GM15510 (cell line): ENCODE data around the gene SLC24A4.

Source experiments
- POLR2A ChIP-seq: IDR thresholded peaks from 3 replicates; pipeline ENCODE4 v1.6.1; 2011; ENCODE audit warnings: borderline replicate concordance; ENCODE audit not compliant: insufficient read length; ENCODE audit errors: extremely low read depth

The SLC24A4 gene

DNA sequence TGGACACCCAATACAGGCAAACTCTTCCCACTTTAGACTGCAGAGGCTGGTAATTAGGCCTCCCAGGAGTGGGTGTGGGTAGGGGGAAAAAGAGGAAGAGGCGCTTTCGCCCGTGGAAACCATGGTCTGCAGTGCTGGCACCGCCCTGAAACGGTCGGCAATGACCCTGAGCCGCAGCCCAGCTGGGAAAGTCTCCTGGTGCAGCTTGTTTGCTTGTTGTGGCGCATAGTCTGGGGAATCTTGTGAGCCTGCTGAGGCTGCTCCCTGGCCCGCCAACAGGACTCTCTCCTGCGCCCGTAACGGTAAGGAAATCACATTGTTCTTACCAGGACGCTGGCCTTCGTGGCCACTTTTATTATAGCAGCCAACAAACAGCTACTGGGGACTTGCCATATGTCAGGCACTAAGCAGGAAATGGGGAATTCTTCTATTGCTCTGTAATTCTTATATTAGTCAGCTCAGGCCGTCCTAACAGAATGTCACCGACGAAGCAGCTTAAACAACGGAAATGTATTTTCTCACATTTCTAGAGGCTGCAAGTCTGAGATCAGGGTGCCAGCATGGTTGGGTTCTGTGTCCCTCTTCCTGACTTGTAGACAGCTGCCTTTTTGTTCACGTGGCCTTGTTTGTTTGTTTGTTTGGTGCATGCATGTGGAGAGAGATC lies 138.1 kb downstream of the SLC24A4 start:
- no peak for TF ChIP-seq POLR2A

DNA sequence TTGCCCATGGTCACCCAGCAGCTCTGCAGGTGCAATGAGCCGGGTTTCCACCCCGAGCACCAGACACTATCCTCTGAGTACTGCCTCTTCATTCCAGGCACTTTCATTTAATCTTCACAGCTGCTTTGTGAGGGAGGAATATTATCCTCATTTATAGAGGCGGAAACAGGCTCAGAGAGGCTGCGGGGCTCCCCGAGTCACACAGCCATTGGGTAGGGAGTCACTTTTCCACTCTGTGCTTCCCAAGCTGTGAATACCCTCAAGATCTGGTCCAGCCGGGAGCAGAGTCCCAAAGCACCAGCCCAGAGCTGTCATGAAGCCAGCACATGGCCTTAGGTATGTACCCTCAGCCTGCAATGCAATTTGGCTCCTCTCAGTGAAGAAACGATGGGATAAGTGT lies 138.9 kb downstream of the SLC24A4 start:
- TF ChIP-seq POLR2A = no peak

DNA sequence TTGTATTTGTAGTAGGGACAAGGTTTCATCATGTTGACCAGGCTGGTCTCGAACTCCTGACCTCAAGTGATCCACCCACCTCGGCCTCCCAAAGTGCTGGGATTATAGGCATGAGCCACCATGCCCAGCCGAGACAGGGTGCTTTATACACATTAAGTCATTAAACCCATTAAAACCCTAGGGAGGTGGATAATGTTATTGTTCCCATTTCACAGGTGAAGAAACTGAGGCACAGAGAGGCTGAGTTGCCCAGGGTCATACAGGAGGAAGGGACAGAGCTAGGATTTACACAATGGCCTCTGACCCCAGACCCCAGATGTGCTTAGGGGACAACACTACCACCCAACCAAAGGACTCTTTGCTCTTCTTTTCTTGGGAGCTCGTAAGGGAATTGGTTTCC lies 139.6 kb downstream of the SLC24A4 start:
- TF ChIP-seq POLR2A = no peak

DNA sequence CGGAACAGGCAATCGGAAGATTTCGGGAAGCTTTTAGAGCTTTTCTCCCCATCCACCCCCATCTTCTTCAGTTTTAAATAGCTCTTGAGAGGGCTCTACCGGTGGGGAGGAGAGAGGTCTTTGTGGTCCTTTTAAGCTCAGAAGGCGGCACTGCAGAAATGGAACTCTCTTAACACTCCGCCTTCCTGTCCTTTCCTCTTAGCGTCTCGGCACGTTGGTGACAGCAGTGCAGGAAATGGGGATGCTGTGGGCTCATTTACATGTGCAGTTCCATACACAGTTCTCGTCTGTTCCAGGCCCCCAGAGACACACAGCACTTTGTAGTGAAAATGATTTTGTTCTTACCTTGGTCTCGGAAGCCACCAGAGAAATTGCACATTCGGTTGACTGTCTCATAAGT lies 140.2 kb downstream of the SLC24A4 start:
- TF ChIP-seq POLR2A = no peak

- TF ChIP-seq POLR2A = no peak
These were observed 141.2 kb downstream of the SLC24A4 start for GRCh38 chr14:92464156-92464555.

GRCh38 chr14:92464716-92465115 lies 141.8 kb downstream of the SLC24A4 start:
- TF ChIP-seq POLR2A = no peak

DNA sequence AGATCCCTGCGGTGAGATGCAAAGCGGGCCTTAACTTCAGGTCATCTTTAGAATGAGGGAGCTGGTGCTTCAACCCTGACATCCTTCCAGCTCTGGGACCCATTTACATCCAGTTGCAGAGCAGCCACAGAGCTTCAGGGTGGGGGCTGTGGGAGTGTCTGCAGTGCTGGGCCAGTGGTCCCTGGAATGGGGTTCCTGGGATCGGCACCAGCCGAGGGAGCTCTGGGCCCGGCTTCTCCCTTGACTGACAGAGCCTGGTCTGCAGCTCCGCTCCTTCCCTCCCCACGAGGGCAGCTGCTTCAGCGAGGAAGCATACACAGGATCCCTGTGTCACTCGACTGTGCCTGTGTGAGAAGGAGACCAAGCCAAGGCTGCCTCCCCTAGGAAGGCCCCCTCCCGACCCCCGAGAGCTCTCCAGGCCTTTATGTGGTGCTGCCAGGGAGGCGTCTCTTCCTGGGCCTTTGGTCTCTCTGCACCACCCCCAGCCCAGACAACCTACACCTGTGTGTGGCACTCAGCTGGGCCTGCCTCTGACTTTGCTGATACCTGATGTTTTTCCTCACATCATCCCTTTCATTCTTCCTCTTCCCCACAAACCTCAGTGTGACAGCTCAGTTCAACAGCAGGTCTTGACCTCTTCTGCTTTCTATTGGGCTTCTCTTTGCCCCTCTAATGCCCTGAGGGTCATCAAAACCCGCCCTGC lies 142.5 kb downstream of the SLC24A4 start:
- no peak for TF ChIP-seq POLR2A

- TF ChIP-seq POLR2A = no peak
These were observed 143.1 kb downstream of the SLC24A4 start for GRCh38 chr14:92466059-92466458.

GRCh38 chr14:92469515-92469914 lies 146.6 kb downstream of the SLC24A4 start:
- no peak for TF ChIP-seq POLR2A

- TF ChIP-seq POLR2A = no peak
These were observed 147.2 kb downstream of the SLC24A4 start for GRCh38 chr14:92470215-92470614.

- TF ChIP-seq POLR2A = no peak
These were observed 147.8 kb downstream of the SLC24A4 start for GRCh38 chr14:92470811-92471210.

DNA sequence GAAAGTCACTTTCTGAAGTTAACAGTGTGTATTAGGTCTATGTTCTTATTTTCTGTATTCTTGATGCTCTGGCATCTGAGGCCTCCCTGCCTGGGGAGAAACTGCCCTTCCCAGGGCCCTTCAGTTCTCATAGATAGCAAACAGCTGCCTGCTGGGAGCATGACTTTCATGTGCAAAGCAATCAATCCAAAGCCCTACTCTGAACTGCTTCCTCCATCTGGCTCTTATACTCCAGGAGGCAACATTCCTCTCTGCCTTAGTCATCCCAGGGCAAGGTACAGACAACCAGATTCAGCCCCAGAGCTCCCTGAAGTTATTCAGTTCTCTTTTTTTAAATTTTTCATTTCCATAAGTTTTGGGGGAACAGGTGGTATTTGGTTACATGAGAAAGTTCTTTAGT lies 149.0 kb downstream of the SLC24A4 start:
- TF ChIP-seq POLR2A = no peak

DNA sequence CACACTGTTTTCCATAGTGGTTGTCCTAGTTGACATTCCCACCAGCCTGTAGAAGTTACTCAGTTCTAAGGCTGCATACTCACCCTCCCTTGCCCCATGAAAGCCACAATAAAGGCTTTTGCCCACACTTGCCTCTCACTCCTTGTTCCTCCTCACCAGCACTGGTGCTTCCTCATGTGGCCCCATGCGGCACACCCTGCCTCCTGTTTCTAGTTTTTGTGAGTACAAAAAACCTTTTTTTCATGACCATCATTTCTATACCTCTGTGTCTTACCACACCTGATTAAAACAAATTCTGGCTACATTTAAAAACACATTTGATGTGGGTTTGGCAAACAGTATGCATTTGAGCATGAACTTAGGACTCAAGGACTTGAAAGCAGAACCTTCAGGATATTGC lies 149.9 kb downstream of the SLC24A4 start:
- TF ChIP-seq POLR2A = no peak

DNA sequence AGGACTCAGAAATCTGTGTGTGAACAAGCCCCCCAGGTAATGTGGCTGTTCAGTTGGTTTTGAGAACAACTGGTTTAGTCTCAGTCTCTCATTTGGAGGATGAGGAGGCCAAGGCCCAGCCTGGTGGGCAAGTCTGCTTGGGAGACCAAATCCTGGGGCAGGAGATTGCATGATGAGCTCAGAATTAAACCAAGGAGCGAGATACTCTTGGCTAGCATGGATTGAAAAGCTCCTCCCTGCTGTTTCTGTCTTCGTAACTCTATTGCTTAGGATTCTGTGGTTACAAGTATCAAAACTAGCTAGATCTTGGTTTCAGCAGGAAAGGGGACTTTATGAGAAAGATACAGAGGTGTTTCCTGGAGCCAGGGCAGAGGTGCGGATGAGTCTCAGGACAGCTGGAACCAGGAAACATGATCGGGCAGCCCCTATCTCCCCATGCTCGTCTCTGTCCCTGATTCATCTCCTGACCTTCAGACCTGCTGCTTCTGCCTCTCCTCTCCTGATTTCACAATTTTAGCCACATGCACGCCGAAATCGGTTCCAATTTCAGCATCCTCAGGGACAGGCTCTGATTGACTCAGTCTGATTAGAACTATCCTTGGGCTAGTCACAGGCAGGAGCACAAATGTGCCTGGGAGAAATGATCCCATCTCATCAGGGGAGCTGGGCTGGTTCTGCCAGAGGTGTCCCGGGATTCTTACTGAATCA lies 150.4 kb downstream of the SLC24A4 start:
- no peak for TF ChIP-seq POLR2A

GRCh38 chr14:92473969-92474535 lies 151.1 kb downstream of the SLC24A4 start:
- no peak for TF ChIP-seq POLR2A
